Transverse colon (tissue), 4 donors: ENCODE measurements around the gene HORMAD2.

Source experiments
- EP300 ChIP-seq: sonication (generic); formaldehyde crosslinking; IDR thresholded peaks from one replicate; pipeline ENCODE4 v1.6.1; 2017; ENCODE audit warnings: antibody characterized with exemption, low read depth
- POLR2A ChIP-seq: fragments of 450-650 bp; IDR thresholded peaks from one replicate; pipeline ENCODE4 v1.6.1; 2016; ENCODE audit warnings: antibody characterized with exemption, mild to moderate bottlenecking, moderate library complexity
- POLR2AphosphoS5 ChIP-seq, 3 donors: sonication (generic); formaldehyde crosslinking; IDR thresholded peaks; one replicate each; pipeline ENCODE4 v1.6.1; 2016; ENCODE audit warnings: antibody characterized with exemption in 3 of 3
- TF ChIP-seq, protein P1 (sequence below), 5 experiments: fragments of 200-600 bp in 3 of 5; fragments of 450-650 bp in 2 of 5; sonication (generic) in 3 of 5; IDR thresholded peaks; 1 replicate in 2 of 5; 2 replicates in 3 of 5; pipeline ENCODE4 v1.5.1; 2016 to 2017; ENCODE audit warnings: antibody characterized with exemption in 5 of 5, inconsistent platforms in 3 of 5, mild to moderate bottlenecking in 2 of 5, moderate library complexity in 1 of 5

DNA sequence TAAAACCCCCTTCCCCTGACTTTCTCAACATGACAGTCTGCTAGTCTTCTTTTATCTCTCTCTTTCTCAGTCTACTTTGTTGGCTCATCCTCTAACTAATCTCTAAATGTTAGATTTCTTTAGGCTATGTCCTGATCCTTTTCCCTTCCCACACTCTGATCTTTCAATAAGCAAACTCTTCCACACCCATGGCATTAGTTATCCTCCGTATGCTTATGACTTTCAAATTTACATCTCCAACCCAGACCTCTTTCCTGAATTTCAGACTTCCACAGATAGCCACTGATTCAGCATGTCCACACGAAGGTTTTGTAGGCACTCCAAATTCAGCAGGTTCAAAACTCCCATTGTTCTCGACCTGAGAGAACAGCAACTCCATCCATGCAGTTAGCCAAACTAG is 90.7 kb downstream of the HORMAD2 start:
- TF ChIP-seq POLR2A = no peak
- TF ChIP-seq, protein P1, sequence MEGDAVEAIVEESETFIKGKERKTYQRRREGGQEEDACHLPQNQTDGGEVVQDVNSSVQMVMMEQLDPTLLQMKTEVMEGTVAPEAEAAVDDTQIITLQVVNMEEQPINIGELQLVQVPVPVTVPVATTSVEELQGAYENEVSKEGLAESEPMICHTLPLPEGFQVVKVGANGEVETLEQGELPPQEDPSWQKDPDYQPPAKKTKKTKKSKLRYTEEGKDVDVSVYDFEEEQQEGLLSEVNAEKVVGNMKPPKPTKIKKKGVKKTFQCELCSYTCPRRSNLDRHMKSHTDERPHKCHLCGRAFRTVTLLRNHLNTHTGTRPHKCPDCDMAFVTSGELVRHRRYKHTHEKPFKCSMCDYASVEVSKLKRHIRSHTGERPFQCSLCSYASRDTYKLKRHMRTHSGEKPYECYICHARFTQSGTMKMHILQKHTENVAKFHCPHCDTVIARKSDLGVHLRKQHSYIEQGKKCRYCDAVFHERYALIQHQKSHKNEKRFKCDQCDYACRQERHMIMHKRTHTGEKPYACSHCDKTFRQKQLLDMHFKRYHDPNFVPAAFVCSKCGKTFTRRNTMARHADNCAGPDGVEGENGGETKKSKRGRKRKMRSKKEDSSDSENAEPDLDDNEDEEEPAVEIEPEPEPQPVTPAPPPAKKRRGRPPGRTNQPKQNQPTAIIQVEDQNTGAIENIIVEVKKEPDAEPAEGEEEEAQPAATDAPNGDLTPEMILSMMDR (IDR thresholded peaks at IDR 0.05) = no peak
- no peak for TF ChIP-seq EP300
- no peak for TF ChIP-seq POLR2AphosphoS5 (IDR thresholded peaks at IDR 0.05)
